HG03108 (cell line): ENCODE measurements around the gene ASB3.
"Not testable (repeated sequence)": the region's sequence is repeated elsewhere in the genome, so short reads cannot be mapped to it uniquely, and the experiment has no call there.

ENCODE experiments used
- ATAC-seq: cut with Tn5 transposase; IDR thresholded peaks from one replicate; pipeline ENCODE4 v1.9.1; 2021; ENCODE audit warnings: moderate library complexity; ENCODE audit not compliant: unreplicated experiment

ASB3 gene

DNA sequence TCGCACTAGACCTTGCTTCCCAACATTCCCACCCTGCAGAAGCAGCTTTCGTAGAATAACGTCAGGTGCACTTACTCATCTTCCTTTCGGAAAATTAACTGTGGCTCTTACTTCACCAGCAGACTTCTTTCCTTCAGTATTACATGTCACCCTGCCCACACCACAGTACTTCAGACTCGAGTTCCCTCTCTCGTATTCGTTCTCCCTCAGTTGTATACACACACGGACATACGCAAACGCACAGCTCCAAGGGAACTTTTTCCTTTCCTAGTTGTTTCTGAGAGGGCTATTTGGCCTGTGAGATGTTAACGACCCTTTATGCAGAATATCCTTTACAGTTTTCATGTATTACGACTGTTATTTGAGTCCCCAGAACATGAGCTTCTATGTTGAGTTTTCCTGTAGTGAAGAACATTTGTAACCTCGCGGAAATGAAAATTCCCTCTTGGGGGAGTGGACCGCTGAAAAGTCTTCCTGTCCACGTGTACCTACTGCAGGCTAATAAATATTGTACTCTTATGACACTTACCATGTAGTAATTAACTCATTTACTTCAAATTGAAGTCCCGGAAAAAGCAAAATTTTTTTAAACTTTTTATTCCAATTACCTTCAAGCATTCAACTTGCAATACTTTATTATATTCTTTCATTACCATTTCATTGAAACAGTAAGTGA is 999 bp upstream of the ASB3 start:
- no peak for ATAC-seq

DNA sequence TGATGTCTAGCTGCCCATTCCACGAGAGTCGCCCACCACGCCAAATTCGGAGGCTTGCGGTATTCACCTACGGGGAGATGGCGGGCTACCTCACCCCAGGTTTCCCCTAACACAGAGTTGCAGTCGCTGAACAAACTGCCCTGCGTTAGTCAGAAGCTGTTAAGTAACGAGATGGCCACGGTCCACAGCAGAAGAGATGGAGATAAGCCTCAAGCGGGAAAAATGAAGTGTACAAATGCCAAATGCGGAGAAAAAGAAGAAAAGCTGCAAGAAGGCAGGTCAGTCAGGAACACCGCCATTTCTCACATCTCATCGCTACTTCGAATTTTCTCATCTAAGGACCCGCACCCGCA is 425 bp downstream of the ASB3 start:
- ATAC-seq, result peak; percentile 7

DNA sequence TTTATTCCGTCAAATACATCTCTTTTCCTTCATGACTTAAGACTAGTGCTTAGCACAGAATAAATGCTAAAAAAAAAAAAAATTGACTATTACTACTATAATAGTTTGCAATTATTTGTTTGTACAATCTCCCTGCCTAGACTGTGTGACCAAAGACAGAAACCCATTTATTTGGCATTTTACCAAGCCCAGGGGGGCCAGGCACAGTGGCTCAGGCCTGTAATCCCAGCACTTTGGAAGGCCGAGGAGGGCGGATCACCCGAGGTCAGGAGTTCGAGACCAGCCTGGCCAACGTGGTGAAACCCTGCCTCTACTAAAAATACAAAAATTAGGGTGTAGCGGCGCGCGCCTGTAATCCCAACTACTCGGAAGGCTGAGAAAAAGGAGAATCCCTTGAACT is 1.4 kb downstream of the ASB3 start:
- ATAC-seq, result no peak

DNA sequence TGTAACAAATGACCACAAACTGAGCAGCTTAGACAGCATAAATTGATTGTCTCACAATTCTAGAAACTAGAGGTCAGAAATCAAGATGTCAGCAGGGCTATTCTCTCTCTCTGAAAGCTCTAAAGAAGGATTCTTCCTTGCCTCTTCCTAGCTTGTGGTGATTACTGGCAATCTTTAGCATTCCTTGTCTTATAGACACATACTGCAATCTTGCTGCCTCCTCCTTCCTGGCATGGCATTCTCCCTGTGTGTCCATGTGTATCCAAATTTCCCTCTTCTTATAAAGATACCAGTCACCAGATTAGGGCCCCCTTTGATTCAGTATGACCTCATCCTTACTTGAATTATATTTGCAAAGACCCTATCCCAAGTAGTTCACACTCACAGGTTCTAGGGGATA is 2.3 kb downstream of the ASB3 start:
- ATAC-seq, result no peak

DNA sequence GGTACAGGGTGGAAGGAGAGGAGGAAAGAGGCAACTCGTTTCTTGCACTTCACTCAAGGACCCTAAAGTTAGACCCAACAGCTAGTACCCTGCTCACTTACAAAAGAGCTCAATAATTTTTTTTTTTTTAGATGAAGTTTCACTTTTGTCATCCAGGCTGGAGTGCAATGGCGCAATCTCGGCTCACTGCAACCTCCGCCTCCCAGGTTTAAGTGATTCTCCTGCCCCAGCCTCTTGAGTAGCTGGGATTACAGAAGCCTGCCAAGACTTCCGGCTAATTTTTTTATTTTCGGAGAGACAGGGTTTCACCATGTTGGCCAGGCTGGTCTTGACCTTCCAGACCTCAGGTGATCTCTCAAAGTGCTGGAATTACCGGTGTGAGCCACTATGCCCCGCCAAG is 4.1 kb downstream of the ASB3 start:
- no peak for ATAC-seq

DNA sequence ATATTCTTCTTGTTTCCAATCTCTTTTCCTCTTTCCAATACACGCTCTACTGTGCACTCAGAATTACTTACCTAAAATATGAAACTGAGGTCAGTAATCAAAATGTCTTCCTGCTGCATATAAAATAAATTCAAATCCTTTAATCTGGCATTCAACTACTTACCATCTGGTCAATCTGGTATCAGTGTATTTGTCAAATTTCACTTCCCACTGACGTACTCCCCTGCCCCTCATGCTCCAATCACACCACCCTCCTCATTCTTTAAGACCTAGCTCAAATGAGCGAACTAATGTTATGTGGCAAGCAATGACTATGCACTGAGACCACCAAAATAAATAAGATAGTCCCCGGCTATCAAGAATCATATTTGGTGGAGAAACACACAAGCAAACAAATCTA is 6.7 kb downstream of the ASB3 start:
- ATAC-seq, result no peak

DNA sequence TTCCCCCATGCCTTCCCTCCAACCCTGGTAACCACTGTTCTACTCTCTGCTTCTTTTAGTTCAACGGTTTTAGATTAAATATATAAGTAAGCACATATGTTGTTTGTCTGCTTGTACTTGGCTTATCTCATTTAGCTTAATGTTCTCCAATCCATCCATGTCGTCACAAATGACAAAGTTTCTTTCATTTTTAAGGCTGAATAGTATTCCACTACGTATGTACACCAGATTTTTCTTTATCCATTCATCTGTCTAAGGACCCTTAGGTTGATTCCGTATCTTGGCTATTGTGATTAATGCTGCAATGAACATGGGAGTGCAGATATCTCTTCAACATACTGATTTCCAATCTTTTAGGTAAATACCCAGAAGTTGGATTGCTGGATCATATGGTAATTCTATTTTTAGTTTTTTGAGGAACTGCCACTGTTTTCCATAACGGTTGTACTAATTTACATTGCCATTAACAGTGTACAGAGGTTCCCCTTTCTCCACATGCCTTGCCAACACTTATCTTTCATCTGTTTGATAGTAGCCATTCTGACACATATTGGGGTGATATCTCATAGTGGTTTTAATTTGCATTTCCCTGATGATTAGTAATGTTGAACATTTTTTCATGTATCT is 8.1 kb downstream of the ASB3 start:
- no peak for ATAC-seq

DNA sequence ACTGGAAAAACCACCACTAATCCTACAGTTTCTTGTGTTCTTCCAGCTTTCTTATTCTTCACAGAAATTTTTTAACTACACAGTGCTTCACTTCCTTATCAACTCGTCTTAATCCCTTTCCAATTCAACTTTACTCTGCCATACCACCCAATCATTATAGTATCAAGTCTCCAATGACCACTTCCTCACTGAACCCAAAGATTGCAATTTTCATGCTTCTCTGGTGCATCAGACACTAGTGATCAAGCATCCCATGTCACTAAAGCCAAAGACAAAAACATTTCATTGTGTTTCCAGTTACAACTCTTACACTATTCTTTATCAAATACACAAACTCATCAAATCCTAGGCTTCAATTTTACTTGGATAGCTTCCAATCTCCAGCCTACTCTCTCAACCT is 9.6 kb downstream of the ASB3 start:
- ATAC-seq, result no peak

DNA sequence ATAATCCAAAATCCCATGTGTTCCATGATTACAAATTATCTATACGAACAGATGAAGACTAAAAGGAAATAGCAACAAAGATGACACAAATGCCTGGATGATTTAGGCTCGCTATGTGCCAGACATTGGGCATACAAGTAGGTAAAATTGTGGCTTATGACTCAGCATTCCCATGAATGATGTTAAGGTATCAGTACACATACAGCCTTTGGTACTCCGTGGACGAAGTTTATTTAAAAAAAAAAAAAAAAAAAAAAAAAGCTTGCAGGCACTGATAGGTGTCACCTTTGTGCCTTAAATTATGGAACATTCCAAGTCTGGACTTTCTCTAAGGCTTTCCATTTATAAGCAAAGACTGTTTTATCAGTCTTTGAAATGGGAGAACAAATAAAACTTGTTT is 16.5 kb downstream of the ASB3 start:
- no peak for ATAC-seq

DNA sequence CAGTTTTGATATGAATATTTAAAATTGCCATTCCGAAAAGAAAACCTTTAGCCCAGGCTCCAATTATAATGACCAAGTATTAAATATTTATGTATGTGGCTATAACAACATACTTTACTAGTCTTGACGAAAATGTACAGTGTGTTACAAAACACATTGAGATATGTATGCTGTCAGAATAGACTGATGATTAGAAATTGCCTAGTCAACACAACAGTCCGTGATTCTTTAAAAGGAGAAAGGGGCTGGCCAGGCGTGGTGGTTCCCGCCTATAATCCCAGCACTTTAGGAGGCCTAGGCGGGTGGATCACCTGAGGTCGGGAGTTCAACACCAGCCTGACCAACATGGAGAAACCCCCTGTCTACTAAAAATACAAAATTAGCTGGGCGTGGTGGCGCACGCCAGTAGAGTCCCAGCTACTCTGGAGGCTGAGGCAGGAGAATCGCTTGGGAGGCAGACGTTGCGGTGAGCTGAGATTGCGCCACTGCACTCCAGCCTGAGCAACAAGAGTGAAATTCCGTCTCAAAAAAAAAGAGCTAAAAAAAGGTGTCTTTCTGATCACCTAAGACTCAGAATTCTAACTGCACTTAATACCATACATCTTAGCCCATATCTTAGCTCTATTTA is 17.3 kb downstream of the ASB3 start:
- no peak for ATAC-seq

DNA sequence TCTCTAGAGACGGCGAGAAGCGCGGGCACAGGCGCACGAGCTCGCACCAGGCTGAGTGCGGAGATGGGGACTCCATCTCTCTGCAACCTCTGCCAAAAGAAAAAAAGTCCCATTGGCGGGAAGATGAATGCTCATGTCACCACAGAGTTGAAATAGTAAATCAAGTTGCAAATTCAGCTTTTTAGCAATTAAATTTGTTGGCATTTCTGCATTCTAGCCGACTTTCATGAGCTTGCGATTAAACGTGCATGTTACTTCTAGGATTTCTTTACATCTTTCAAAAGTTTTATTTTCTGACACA is 18.6 kb downstream of the ASB3 start:
- peak; percentile 43 for ATAC-seq

DNA sequence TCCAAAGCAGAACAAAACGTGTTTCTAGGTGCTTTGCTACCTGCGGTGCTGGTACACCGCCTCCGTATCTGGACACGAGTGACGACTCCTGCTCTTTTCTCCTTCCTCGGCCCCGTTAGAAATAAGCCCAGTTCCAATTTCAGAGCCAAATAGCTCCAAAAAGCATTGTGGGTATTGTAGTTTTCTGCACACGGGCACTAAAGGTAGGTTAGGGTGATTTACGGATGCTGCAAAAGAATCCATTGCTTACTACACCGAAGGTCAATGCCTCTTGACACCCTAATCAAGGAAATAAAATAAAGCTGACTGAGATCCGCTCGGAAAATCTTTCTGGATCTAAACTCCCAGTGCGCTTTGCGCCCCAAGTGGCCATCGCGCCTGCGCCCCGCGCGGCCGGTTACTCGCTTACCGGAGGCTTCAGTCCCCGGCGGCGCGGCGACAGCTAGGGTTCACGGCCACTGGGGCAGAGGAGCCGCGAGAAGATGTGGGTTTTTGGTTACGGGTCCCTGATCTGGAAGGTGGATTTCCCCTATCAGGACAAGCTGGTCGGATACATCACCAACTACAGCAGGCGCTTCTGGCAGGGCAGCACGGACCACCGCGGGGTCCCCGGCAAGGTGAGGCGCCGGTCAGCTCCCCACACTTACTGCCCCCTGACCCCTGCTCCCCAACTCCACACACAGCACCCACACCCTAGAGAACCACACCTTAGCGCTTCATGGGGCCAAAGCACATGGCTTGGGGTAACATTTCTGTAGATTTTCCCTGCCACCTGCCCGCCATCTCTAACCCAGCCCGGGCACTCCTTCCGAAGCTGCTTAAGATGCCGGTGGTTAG is 19.1 kb downstream of the ASB3 start, which contains the start of gene CHAC2:
TSS of gene CHAC2 (plus strand) at position 400 of the 837 bp plus-strand sequence. CDS start at position 483, 83 bp downstream.
- ATAC-seq, result peak; percentile 91

DNA sequence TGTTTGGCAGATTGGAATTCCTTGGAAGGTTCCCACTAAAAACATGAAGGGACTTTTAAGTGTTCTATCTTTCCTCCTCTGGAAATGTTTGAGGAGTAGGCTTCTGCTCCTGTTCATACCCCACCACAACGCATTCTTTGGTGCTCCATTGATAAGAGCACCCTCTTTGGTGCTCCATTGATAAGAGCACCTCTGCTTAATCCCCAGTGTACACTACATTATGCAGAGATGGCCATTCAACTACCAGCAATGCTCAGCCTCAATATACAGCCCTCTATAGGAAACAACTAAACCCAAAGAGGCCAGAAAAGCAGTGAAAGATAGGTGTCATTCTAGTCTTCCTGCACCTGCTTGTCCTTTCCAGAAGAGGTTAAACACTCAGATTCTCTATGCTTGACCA is 21.0 kb downstream of the ASB3 start:
- no peak for ATAC-seq

DNA sequence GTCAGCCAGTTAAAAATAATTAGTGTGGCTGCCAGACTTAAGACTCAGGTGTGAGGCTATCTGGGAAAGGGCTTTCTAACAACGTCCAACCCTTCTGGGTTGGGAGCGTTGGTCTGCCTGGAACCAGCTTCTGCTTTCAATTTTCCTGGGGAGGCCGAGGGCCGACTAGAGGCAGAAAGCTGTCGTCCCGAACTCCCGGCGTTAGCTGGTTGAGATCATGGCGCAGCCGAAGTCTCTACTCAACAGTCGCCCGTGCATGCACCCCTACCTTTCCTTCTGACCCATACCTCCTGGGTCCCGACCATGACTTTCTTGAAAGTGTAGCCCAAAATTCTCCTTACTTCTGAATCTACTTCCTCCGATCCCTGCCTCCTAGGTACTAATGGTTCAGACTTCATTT is 29.5 kb downstream of the ASB3 start:
- not testable (repeated sequence) for ATAC-seq

DNA sequence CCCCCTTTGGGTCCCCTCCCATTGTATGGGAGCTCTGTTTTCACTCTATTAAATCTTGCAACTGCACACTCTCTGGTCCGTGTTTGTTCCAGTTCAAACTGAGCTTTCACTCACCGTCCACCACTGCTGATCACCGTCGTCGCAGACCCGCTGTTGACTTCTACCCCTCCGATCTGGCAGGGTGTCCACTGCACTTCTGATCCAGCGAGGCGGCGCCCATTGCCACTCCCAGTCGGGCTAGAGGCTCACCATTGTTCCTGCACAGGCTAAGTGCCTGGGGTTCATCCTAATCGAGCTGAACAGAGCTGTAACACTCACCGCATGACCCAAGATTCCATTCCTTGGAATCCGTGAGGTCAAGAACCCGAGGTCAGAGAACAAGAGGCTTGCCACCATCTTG is 30.1 kb downstream of the ASB3 start:
- ATAC-seq, result no peak

DNA sequence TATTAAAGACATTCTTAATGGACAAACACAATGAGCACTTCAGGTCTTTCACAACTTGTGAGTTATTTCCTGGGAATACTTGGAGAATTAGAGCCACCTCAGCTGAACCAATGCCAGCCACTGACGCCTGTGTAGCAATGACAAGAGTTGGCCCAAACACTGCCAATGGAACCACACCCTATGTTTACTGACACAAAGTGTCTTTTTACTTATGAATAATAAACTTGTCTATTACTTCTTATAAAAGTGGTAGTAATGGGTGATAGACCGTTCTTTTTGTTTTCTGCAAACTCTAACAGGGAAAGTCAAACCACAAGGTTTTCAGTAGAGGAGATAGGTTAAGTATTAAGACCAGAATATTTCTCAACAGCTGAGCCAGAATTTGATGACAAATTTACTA is 31.6 kb downstream of the ASB3 start:
- no peak for ATAC-seq

DNA sequence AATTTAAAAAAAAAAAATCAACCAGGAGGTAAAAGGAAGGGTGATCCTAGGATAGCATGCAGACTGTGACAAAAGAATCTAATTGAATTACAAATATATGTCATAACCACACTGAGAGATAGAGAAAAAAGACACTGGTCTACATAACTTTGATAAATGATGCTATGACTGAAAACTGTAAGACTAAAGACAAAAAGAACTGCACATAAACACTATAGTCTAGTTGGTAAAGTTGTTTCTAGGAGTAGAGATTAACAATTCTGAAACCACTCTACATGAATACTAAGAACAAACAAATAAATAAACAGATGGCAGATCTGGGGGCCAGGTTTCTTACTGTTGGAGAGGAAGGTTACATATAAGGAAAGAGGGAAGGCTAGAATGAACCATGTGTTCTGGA is 33.7 kb downstream of the ASB3 start:
- ATAC-seq, result no peak

DNA sequence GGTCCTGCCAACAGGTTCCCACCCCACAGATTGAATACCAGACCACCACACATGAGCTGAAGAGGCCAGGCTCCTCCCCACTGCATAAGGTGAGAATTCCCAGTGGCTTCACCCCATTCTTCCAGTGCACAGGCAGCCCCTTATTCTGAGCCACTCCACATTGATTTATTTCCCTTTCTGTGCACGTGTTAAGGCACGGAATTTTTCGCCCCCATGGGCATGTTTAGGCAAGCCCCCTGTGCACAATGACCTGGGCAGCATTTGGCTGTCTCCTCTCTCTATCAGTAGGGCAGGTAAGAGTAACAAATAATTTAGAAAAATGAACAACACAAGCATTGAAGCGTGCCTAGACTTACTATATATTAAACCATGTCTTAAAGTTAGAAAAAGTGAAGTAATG is 34.4 kb downstream of the ASB3 start:
- no peak for ATAC-seq

DNA sequence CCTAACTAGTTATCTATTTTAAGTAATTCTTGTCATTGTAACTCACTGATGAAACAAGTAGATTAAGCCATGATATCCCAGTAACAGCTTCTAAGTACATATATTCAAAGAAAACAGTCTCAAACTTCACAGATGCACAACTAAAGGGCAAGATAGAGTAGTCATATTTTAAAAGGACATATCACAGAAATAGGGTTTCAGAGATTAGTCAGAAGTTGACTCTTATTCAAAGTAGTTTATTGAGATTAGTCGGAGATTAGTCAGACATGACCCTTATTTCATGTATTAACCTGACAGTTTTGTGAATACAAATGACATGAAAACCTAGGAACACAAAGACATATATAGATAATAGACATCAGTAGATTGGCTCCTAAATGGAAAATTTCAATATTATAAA is 35.0 kb downstream of the ASB3 start:
- ATAC-seq, result peak; percentile 71

DNA sequence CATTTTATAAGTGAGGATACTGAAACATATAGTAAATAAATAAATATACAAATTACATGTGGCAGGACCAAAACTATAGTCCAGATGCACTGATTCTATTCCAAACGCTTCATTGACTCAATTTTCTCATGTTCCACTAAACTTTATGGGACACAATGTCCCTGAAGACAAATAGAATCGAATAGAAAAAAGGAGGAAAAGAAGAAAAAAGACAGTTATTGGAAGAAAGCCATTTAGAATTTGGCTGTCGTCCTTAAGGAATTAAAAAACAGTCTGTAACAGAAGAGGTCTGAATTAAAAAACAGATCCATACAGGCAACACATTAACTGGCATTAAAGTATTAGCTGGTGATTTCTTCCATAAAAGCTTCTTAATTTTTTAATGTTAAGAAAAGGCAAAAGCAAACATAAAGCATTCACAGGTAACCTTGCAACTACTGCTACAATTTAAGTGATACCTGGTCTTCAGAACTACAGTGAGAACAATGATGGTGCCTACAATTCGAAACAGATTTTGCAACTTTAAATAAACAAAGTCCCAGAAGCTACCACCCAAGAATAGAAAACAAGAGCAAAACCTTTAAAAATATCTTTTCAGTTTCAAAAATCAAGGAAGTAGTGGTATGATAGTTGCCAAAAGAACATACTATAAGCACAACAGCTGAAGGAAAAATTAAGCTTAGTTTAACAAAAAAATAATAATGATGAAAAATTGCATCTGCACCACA is 36.5 kb downstream of the ASB3 start:
- no peak for ATAC-seq

DNA sequence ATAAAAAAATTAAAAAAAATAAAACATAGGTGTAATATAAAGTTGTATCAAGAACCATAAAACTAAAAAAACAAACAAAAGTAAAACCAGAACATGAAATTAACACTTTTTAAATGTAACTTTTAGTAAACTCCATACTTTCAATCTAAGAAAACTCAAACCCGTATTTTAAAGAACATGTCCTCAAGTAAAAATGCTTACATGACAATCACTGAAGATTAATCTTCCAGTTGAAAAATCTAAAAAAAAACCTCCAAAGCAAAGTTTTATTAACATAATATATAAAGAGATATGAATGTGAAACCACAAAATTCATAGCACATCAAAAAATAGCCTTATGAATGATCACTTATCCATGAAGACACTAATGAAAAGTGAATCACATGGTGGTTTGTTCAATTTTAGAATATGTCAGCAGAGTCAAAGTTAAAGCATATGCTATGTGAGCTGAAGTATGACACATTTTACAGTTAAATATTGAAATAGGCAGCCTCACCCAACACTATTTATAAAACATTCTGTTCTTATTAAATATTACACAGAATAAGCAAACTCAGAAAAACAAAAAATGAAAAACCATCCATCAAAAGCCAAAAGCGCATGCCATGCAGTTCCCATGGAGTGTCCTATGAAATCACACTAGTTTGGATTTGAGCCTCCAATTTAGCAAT is 42.2 kb downstream of the ASB3 start:
- no peak for ATAC-seq
